Colonic mucosa (tissue), 4 donors: Measurements from ENCODE around the gene F5. TPM values are rescaled to one million over a fixed set of nuclear protein-coding genes. Genes with fewer than 3 reads are reported as not detected.

Experiments
- DNase-seq: peaks from one replicate; pipeline ENCODE4 v3.0.0-alpha.2; 2020
- H3K27ac ChIP-seq: fragments of 200-600 bp; one replicate; pipeline ENCODE4 v1.8.0; 2021
- H3K27me3 ChIP-seq: fragments of 200-600 bp; one replicate; pipeline ENCODE4 v1.8.0; 2021
- H3K36me3 ChIP-seq: fragments of 200-600 bp; one replicate; pipeline ENCODE4 v1.8.0; 2021
- H3K4me1 ChIP-seq: fragments of 200-600 bp; one replicate; pipeline ENCODE4 v1.8.0; 2021; ENCODE audit warnings: mild to moderate bottlenecking
- H3K4me3 ChIP-seq: fragments of 200-600 bp; one replicate; pipeline ENCODE4 v1.8.0; 2021
- H3K9ac ChIP-seq, 2 donors: one replicate each; pipeline ENCODE4 v1.7.0; 2013; ENCODE audit warnings: control low read depth in 2 of 2, low read depth in 2 of 2, low read length in 2 of 2
- H3K9me3 ChIP-seq: fragments of 200-600 bp; one replicate; pipeline ENCODE4 v1.8.0; 2021
- CTCF ChIP-seq: fragments of 200-600 bp; IDR thresholded peaks from one replicate; pipeline ENCODE4 v1.8.0; 2022; ENCODE audit warnings: antibody characterized with exemption, mild to moderate bottlenecking
- intact Hi-C: fragments of 100-400 bp; cut with DNase I; formaldehyde crosslinking; loops from one replicate; pipeline ENCODE4 v1.14.1; 2022
- total RNA-seq, 2 donors: library from RNA; stranded (reverse); fragmentation: NEBNext Ultra II Directional in 1 of 2; extraction: Animal tissue kit (Norgen Biotek cat#: 25700) in 1 of 2; gene quantifications; one replicate each; pipeline ENCODE4 v1.2.1, GENCODE V29; 2021
- donor health status: healthy.
- donor health status: DM: no; HTN: no; CAD: no.
- donor health status: DM: no; HTN: no; CAD: no.

F5 gene
- total RNA-seq: under 1 TPM; 0.24 to 0.54 TPM

- Histone ChIP-seq H3K4me3 (no peak within 1 kb of the TSS), H3K9ac (peak within 1 kb of the TSS; percentile 8 to 35), H3K27ac (no peak within 1 kb of the TSS), H3K9me3 (no peaks in the 10 kb centered on the region), H3K27me3 (no peaks in the 10 kb centered on the region), H3K4me1 (no peaks in the 10 kb centered on the region), H3K36me3 (no peaks in the 10 kb centered on the region)
- intact Hi-C loops: no loop called here
- TF ChIP-seq CTCF: peak; percentile 43
- DNase-seq: peak; percentile 66
These were observed at the start of gene F5 for GRCh38 chr1:169586395-169587255. Gene F5, minus strand, starts transcription at chr1:169586481. Its CDS starts 95 bp downstream, at chr1:169586386.

DNA sequence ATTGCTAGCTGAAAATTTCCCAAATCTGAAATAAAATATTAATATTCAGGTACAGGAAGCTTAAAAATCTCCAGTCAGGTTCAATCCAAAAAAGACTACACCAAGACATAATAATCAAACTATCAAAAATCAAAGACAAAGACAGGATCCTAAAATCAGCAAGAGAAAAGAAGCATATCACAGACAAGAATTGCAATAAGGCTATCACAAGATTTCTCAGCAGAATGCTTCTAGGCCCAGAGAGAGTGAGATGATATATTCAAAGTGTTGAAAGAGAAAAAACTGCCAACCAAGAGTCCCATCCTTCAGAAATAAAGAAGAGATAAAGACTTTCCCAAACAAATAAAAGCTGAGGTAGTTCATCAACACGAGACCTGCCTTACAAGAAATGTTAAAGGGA lies 48.6 kb upstream of the F5 start:
- Histone ChIP-seq H3K27me3 (no peaks in the 10 kb centered on the region), H3K27ac (no peak overlapping the region), H3K9me3 (no peaks in the 10 kb centered on the region), H3K9ac (no peak overlapping the region), H3K4me3 (no peak overlapping the region), H3K36me3 (no peaks in the 10 kb centered on the region), H3K4me1 (no peaks in the 10 kb centered on the region)
- intact Hi-C loops: no loop called here
- DNase-seq: no peak
- no peak for TF ChIP-seq CTCF

DNA sequence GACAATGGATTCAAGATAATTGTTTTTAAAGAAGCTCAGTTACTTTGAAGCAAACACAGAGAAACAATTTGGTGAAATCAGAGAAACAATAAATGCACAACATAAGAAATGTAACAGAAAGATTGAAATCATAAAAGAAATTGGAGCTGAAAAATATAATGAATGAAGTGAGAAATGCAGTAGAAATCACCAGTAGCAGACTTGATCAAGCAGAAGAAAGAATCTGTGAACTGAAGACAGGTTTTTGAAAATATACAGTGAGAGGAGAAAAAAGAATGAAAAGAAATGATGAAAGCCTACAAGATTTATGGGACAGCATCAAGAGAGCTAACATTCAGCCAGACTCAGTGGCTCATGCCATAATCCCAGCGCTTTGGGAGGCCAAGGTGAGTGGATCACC lies 47.9 kb upstream of the F5 start:
- no peaks in the 10 kb centered on the region for H3K9me3 ChIP-seq
- no peak for TF ChIP-seq CTCF

DNA sequence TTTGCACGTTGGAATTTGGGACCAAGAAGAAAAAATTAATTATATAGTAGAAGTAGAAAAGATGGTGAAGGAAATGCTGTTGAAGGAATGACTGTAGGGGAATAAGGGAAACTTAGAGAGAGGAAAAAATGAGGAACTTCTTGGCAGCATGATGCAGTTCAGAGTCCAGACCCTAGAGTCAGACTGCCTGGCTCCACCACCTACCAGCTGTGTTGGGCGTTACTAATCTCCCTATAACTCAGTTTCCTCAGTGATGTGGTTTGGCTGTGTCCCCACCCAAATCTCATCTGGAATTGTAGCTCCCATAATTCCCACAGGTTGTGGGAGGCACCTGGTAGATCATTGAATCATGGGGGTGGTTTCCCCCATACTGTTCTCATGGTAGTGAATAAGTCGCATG lies 45.0 kb upstream of the F5 start:
- Histone ChIP-seq H3K36me3 (no peaks in the 10 kb centered on the region), H3K4me1 (no peaks in the 10 kb centered on the region), H3K27me3 (no peaks in the 10 kb centered on the region), H3K9me3 (no peaks in the 10 kb centered on the region), H3K4me3 (no peak overlapping the region), H3K9ac (no peak overlapping the region), H3K27ac (no peak overlapping the region)
- no peak for DNase-seq
- TF ChIP-seq CTCF: no peak
- intact Hi-C loops: no loop called here

More for the DNA sequence above, 47.9 kb upstream of the F5 start:
- Histone ChIP-seq H3K4me3 (no peak overlapping the region), H3K27me3 (no peaks in the 10 kb centered on the region), H3K9ac (no peak overlapping the region), H3K36me3 (no peaks in the 10 kb centered on the region), H3K27ac (no peak overlapping the region), H3K4me1 (no peaks in the 10 kb centered on the region)
- DNase-seq: no peak
- intact Hi-C loops: no loop called here

DNA sequence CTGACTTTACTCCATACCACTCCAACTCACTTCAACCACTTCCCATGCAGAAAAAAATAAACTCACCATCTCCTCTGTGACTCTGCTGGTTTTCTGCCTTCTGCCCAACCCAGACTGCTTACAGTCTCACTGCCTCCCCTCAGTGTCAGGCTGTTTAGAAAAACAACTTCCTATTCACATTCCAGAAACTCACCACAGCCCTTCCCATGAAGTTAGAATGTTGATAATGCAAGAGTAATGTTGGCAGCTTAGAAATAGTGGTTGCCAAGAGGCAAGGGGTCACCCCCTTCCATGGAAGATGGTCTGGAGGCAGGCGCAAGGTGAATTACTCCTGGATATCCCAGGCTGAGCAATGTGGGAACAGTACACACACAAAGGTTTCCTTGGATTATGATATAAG lies 43.7 kb upstream of the F5 start, which contains the start of gene SELP:
TSS of gene SELP (minus strand) at position 119 of the 400 bp plus-strand sequence. CDS start at position 69, 50 bp downstream.
- Histone ChIP-seq H3K27ac (no peak within 1 kb of the TSS), H3K4me1 (no peaks in the 10 kb centered on the region), H3K27me3 (no peaks in the 10 kb centered on the region), H3K9me3 (no peaks in the 10 kb centered on the region), H3K4me3 (no peak within 1 kb of the TSS), H3K9ac (no peak within 1 kb of the TSS), H3K36me3 (no peaks in the 10 kb centered on the region)
- no peak for TF ChIP-seq CTCF
- DNase-seq: no peak
- intact Hi-C loops: no loop called here
